NAMALWA (cell line): Measurements from ENCODE around the gene RUNX1.
A peak's percentile ranks its signal among the peaks of the same experiment; 100 is the strongest.
"Not testable (repeated sequence)": the region's sequence is repeated elsewhere in the genome, so short reads cannot be mapped to it uniquely, and the experiment has no call there.

ENCODE experiments used
- DNase-seq: peaks from one replicate; pipeline ENCODE4 v3.0.0-alpha.2; 2015; ENCODE audit warnings: low spot score

The RUNX1 gene

GRCh38 chr21:34969423-34970166 is 79.5 kb downstream of the RUNX1 start:
- no peak for DNase-seq

GRCh38 chr21:34968414-34969333 is 80.4 kb downstream of the RUNX1 start:
- DNase-seq: no peak

GRCh38 chr21:34967509-34968289 is 81.4 kb downstream of the RUNX1 start:
- no peak for DNase-seq

GRCh38 chr21:34966881-34967280 is 82.2 kb downstream of the RUNX1 start:
- not testable (repeated sequence) for DNase-seq

- DNase-seq: no peak
Measured at GRCh38 chr21:34965200-34966174, 83.6 kb downstream of the RUNX1 start.

GRCh38 chr21:34962586-34963222 is 86.4 kb downstream of the RUNX1 start:
- DNase-seq: no peak

GRCh38 chr21:34962136-34962535 is 87.0 kb downstream of the RUNX1 start:
- DNase-seq: no peak

- no peak for DNase-seq
Measured at GRCh38 chr21:34960687-34961086, 88.4 kb downstream of the RUNX1 start.

GRCh38 chr21:34959607-34960006 is 89.5 kb downstream of the RUNX1 start:
- no peak for DNase-seq

- DNase-seq: no peak
Measured at GRCh38 chr21:34958040-34958439, 91.1 kb downstream of the RUNX1 start.

GRCh38 chr21:34956416-34957316 is 92.4 kb downstream of the RUNX1 start:
- DNase-seq: no peak

GRCh38 chr21:34953950-34954349 is 95.2 kb downstream of the RUNX1 start:
- DNase-seq: no peak

- no peak for DNase-seq
Measured at GRCh38 chr21:34952701-34953100, 96.4 kb downstream of the RUNX1 start.

- not testable (repeated sequence) for DNase-seq
Measured at GRCh38 chr21:34951868-34952267, 97.2 kb downstream of the RUNX1 start.

GRCh38 chr21:34950980-34951379 is 98.1 kb downstream of the RUNX1 start:
- DNase-seq: no peak

GRCh38 chr21:34949499-34949898 is 99.6 kb downstream of the RUNX1 start:
- DNase-seq: no peak

GRCh38 chr21:34949030-34949429 is 100.1 kb downstream of the RUNX1 start:
- DNase-seq: no peak

- DNase-seq: no peak
Measured at GRCh38 chr21:34948157-34948556, 100.9 kb downstream of the RUNX1 start.

GRCh38 chr21:34946916-34947534 is 102.1 kb downstream of the RUNX1 start:
- DNase-seq: peak; percentile 25
